SK-N-SH (cell line): ENCODE measurements around the gene ZFHX3.

Experiments
- CTCF ChIP-seq: fragments of 200-600 bp; sonication (generic); IDR thresholded peaks from 2 replicates; pipeline ENCODE4 v1.6.1; 2017; ENCODE audit warnings: antibody characterized with exemption, mild to moderate bottlenecking, moderate library complexity
- MAX ChIP-seq: IDR thresholded peaks from 2 replicates; pipeline ENCODE4 v1.4.0; 2012; ENCODE audit warnings: low read depth
- POLR2AphosphoS5 ChIP-seq: IDR thresholded peaks from 2 replicates; pipeline ENCODE4 v1.6.1; 2012; ENCODE audit warnings: low read depth, low read length
- SIN3A ChIP-seq: IDR thresholded peaks from 2 replicates; pipeline ENCODE4 v1.6.1; 2012; ENCODE audit warnings: low read depth, mild to moderate bottlenecking, low read length, moderate library complexity, borderline replicate concordance

- TF ChIP-seq CTCF (no peak), SIN3A (no peak), POLR2AphosphoS5 (no peak), MAX (no peak)
Observed at GRCh38 chr16:72769876-72770275, 278.1 kb downstream of the ZFHX3 start.
